SU-DHL-6 (cell line): ENCODE data around the gene CRYBG3.

ENCODE experiments used
- H2AFZ ChIP-seq: fragments of 200-600 bp; sonication (generic); 2 replicates; pipeline ENCODE4 v1.6.1; 2014; ENCODE audit warnings: low read depth, mild to moderate bottlenecking, moderate library complexity, mixed read lengths, antibody characterized with exemption, low read length; ENCODE audit not compliant: severe bottlenecking
- H3F3A ChIP-seq: fragments of 200-600 bp; shearing (Covaris generic); 2 replicates; pipeline ENCODE4 v1.6.0; 2016; ENCODE audit warnings: antibody characterized with exemption, mild to moderate bottlenecking; ENCODE audit not compliant: insufficient read depth
- H3K27ac ChIP-seq: fragments of 200-600 bp; sonication (generic); 2 replicates; pipeline ENCODE4 v1.5.1; 2016; ENCODE audit warnings: low read depth, mild to moderate bottlenecking, low read length, moderate library complexity, mixed read lengths
- H3K27me3 ChIP-seq: fragments of 200-600 bp; sonication (generic), shearing (Covaris generic); 2 replicates; pipeline ENCODE4 v1.6.0; 2014; ENCODE audit warnings: mild to moderate bottlenecking, low read length
- H3K36me3 ChIP-seq: fragments of 200-600 bp; sonication (generic); 2 replicates; pipeline ENCODE4 v1.6.1; 2014; ENCODE audit warnings: mild to moderate bottlenecking, low read length, mixed read lengths
- H3K4me2 ChIP-seq: fragments of 300-600, 200-600 bp; shearing (Covaris generic), sonication (generic); 2 replicates; pipeline ENCODE4 v1.6.0; 2014; ENCODE audit warnings: low read length, low read depth, mild to moderate bottlenecking; ENCODE audit not compliant: poor library complexity, severe bottlenecking
- H3K4me3 ChIP-seq: fragments of 200-600 bp; sonication (generic); 2 replicates; pipeline ENCODE4 v1.5.1; 2014; ENCODE audit warnings: antibody characterized with exemption, low read length, mild to moderate bottlenecking, mixed read lengths; ENCODE audit not compliant: insufficient read depth, poor library complexity, severe bottlenecking
- H3K79me2 ChIP-seq: fragments of 200-600 bp; sonication (generic); 2 replicates; pipeline ENCODE4 v1.6.1; 2014; ENCODE audit warnings: mild to moderate bottlenecking, low read length, moderate library complexity; ENCODE audit not compliant: insufficient read depth
- H3K9ac ChIP-seq: fragments of 200-600 bp; sonication (generic); 2 replicates; pipeline ENCODE4 v1.7.0; 2014; ENCODE audit warnings: mild to moderate bottlenecking, low read length
- H3K9me2 ChIP-seq: fragments of 200-600 bp; sonication (generic); replicated peaks from 2 replicates; pipeline ENCODE4 v1.6.1; 2014; ENCODE audit warnings: low read length; ENCODE audit not compliant: insufficient read depth
- H3K9me3 ChIP-seq: fragments of 200-600 bp; sonication (generic); 2 replicates; pipeline ENCODE4 v1.6.1; 2014; ENCODE audit warnings: low read length, mixed read lengths; ENCODE audit not compliant: insufficient read depth
- H4K20me1 ChIP-seq: fragments of 200-600 bp; sonication (generic); 2 replicates; pipeline ENCODE4 v1.6.1; 2014; ENCODE audit warnings: low read depth, mild to moderate bottlenecking, antibody characterized with exemption, low read length, moderate library complexity, mixed read lengths
- EZH2phosphoT487 ChIP-seq: fragments of 200-600 bp; sonication (generic), shearing (Covaris generic); conservative IDR thresholded peaks from 2 replicates; pipeline ENCODE4 v1.6.1; 2018; ENCODE audit warnings: mild to moderate bottlenecking, antibody characterized with exemption, low read length, moderate library complexity, mixed read lengths
- TF ChIP-seq, protein P1 (sequence below): fragments of 200-600 bp; sonication (generic); IDR thresholded peaks from one replicate; pipeline ENCODE4 v1.5.1; 2017; ENCODE audit warnings: antibody characterized with exemption, mild to moderate bottlenecking, low read length, moderate library complexity; ENCODE audit not compliant: insufficient read depth, poor library complexity, severe bottlenecking

CRYBG3 gene

DNA sequence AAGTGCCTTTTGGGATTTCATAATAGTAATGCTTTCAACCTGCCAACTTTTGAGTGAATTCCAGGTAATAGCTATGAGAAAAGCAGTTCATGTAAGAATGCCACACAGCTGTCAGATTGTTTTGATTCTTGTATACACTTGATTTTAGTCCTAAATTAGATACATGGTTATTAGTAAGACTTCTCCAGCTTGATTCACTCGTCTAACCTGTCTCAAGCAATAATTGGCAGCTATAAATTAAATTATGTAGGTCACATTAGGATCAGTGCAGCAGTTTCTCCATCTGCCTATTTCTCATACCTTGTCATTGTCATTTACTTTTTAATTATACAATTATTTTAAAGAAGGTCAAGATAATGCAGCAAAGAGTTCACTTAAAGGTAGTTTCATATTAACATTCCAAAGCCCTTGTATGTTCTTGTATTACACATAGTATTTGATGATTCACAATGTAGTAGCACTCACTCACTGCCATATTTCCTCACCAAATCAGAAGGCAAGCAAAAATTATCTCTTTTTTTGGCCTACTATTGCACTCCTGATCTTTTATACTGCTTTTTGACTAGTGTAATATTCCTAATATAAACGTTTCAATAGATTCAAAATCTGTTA is 10.9 kb upstream of the CRYBG3 start:
- Histone ChIP-seq H3K9me2 (no peaks in the 10 kb centered on the region), H3F3A (no peaks in the 10 kb centered on the region), H3K79me2 (no peaks in the 10 kb centered on the region), H3K27ac (no peak overlapping the region), H2AFZ (no peak overlapping the region), H3K9ac (no peak overlapping the region), H4K20me1 (no peaks in the 10 kb centered on the region), H3K9me3 (no peaks in the 10 kb centered on the region), H3K27me3 (no peaks in the 10 kb centered on the region), H3K4me2 (no peak overlapping the region), H3K36me3 (no peaks in the 10 kb centered on the region; the same call in 1 of the 2 replicates), H3K4me3 (no peak overlapping the region)
- TF ChIP-seq, protein P1, sequence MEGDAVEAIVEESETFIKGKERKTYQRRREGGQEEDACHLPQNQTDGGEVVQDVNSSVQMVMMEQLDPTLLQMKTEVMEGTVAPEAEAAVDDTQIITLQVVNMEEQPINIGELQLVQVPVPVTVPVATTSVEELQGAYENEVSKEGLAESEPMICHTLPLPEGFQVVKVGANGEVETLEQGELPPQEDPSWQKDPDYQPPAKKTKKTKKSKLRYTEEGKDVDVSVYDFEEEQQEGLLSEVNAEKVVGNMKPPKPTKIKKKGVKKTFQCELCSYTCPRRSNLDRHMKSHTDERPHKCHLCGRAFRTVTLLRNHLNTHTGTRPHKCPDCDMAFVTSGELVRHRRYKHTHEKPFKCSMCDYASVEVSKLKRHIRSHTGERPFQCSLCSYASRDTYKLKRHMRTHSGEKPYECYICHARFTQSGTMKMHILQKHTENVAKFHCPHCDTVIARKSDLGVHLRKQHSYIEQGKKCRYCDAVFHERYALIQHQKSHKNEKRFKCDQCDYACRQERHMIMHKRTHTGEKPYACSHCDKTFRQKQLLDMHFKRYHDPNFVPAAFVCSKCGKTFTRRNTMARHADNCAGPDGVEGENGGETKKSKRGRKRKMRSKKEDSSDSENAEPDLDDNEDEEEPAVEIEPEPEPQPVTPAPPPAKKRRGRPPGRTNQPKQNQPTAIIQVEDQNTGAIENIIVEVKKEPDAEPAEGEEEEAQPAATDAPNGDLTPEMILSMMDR = no peak
- TF ChIP-seq EZH2phosphoT487 = no peak

DNA sequence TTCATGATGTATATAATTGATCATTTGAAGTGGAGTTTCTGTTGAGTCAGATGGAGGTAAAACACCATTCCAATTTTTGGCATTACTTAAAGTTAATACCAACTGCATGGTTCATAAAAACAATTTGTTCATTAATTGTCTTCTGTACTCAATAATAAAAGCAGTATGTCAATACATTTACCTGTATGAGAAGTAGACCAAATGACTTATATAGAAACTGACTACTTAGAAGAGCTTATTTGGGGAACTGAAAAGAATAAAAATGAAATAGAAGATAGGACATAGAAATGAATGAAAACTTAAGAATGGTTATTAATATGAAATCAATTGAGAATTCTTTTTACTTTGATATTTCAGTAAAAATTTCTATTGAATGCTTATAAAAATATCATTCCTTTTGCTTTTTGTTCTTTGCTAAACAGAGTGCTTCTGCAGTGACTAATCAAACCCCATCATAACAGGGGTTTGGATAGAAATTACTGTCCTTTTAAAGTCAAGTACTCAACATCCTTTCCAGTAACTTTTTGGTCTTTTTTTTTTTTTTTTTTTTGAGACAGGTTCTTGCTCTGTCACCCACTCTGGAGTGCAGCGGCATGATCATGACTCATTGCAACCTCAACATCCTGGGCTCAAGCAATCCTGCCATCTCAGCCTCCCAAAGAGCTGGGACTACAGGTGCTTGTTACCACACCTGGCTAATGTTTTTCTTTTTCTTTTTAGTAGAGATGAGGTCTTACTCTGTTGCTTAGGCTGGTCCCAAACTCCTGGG is 6.5 kb upstream of the CRYBG3 start:
- Histone ChIP-seq H3K79me2 (no peaks in the 10 kb centered on the region), H3K27me3 (no peaks in the 10 kb centered on the region), H3K9me2 (no peaks in the 10 kb centered on the region), H3K9me3 (no peaks in the 10 kb centered on the region), H3K4me2 (no peak overlapping the region), H3K4me3 (no peak overlapping the region), H3K9ac (no peak overlapping the region), H3F3A (no peaks in the 10 kb centered on the region), H3K36me3 (no peaks in the 10 kb centered on the region), H2AFZ (no peak overlapping the region), H3K27ac (no peak overlapping the region), H4K20me1 (no peaks in the 10 kb centered on the region)
- TF ChIP-seq, protein P1 = no peak
- TF ChIP-seq EZH2phosphoT487 = no peak

DNA sequence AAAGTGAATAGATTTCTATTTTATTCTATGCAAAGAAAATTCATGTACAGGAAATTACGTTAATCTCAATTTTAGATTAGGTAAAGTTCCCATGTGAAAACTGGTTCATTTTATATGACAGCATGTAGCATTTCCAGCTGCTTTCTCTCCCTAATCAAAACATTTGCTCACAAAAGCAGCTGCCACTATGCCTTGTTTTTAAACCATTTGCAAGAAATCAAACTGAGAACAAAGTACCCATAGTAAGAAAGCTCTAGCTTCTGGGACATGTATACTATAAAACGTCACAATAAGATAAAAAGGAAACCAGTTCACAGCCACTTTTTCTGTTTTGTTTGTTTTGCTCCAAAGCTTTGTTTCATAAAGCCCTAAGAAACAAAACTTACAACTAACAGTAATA is 5.0 kb upstream of the CRYBG3 start:
- Histone ChIP-seq H3K9me3 (no peaks in the 10 kb centered on the region), H2AFZ (no peak overlapping the region), H3K27ac (no peak overlapping the region), H3K4me2 (no peak overlapping the region), H4K20me1 (no peaks in the 10 kb centered on the region), H3K27me3 (no peaks in the 10 kb centered on the region), H3K9me2 (no peaks in the 10 kb centered on the region), H3K4me3 (no peak overlapping the region), H3K79me2 (no peaks in the 10 kb centered on the region), H3F3A (no peaks in the 10 kb centered on the region), H3K9ac (no peak overlapping the region), H3K36me3 (no peaks in the 10 kb centered on the region)
- TF ChIP-seq EZH2phosphoT487 = no peak
- TF ChIP-seq, protein P1 = no peak
